PFSK-1 (cell line): Measurements from ENCODE around the gene SCAMP2.

Source experiments
- FOXP2 ChIP-seq: optimal IDR thresholded peaks from 2 replicates; pipeline ENCODE3; 2011; ENCODE audit warnings: borderline replicate concordance, control low read depth, inconsistent platforms; ENCODE audit not compliant: insufficient read depth; ENCODE audit errors: extremely low read length, extremely low read depth
- POLR2AphosphoS5 ChIP-seq: IDR thresholded peaks from 2 replicates; pipeline ENCODE4 v1.6.1; 2012; ENCODE audit warnings: low read depth, mild to moderate bottlenecking, control low read depth, low read length, moderate library complexity
- SIN3A ChIP-seq: IDR thresholded peaks from 2 replicates; pipeline ENCODE4 v1.6.1; 2012; ENCODE audit warnings: mild to moderate bottlenecking, low read length, moderate library complexity, borderline replicate concordance; ENCODE audit not compliant: insufficient read depth
- TAF1 ChIP-seq: IDR thresholded peaks from 2 replicates; pipeline ENCODE4 v1.6.1; 2012; ENCODE audit warnings: low read length, control low read depth, borderline replicate concordance; ENCODE audit not compliant: insufficient read depth
- TF ChIP-seq, protein P1 (sequence below), 2 experiments: IDR thresholded peaks; 2 replicates each; pipeline versions ENCODE4 v1.6.1 to v1.8.0; 2011 to 2012; ENCODE audit warnings: low read depth in 2 of 2, low read length in 2 of 2, control low read depth in 1 of 2, inconsistent platforms in 1 of 2, mild to moderate bottlenecking in 1 of 2, moderate library complexity in 1 of 2; ENCODE audit not compliant: insufficient read depth in 1 of 2

Gene SCAMP2

GRCh38 chr15:74828835-74829234 is 44.3 kb downstream of the SCAMP2 start:
- no peak for TF ChIP-seq FOXP2
- TF ChIP-seq TAF1 = no peak
- TF ChIP-seq SIN3A = no peak
- no peak for TF ChIP-seq POLR2AphosphoS5

DNA sequence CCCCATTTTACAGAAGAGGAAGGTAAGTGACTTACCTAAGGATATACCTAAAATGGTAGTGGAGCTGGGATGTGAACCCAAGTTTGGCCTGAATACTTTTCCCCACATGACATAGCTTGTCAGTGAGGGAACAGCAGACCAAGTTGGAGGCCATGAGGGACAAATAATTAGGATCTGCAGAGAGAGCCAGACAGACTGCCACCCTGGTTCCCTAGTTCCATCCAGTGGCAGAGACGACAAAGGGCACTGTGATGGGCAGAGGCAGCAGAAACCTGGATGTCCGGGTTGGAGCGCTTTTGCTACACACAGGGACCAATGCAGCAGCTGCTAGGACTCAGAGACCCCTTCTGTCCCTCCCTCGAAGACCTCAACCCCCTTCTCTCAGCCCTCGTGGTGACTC is 45.6 kb downstream of the SCAMP2 start:
- TF ChIP-seq SIN3A (no peak), TAF1 (no peak), POLR2AphosphoS5 (no peak), FOXP2 (no peak)
- TF ChIP-seq, protein P1, sequence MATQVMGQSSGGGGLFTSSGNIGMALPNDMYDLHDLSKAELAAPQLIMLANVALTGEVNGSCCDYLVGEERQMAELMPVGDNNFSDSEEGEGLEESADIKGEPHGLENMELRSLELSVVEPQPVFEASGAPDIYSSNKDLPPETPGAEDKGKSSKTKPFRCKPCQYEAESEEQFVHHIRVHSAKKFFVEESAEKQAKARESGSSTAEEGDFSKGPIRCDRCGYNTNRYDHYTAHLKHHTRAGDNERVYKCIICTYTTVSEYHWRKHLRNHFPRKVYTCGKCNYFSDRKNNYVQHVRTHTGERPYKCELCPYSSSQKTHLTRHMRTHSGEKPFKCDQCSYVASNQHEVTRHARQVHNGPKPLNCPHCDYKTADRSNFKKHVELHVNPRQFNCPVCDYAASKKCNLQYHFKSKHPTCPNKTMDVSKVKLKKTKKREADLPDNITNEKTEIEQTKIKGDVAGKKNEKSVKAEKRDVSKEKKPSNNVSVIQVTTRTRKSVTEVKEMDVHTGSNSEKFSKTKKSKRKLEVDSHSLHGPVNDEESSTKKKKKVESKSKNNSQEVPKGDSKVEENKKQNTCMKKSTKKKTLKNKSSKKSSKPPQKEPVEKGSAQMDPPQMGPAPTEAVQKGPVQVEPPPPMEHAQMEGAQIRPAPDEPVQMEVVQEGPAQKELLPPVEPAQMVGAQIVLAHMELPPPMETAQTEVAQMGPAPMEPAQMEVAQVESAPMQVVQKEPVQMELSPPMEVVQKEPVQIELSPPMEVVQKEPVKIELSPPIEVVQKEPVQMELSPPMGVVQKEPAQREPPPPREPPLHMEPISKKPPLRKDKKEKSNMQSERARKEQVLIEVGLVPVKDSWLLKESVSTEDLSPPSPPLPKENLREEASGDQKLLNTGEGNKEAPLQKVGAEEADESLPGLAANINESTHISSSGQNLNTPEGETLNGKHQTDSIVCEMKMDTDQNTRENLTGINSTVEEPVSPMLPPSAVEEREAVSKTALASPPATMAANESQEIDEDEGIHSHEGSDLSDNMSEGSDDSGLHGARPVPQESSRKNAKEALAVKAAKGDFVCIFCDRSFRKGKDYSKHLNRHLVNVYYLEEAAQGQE (IDR thresholded peaks at IDR 0.05; ENCODE audit: insufficient read depth in 1 of 2, low read depth in 2 of 2, low read length in 2 of 2) = no peak

- TF ChIP-seq, protein P1 (IDR thresholded peaks at IDR 0.05; ENCODE audit: insufficient read depth in 1 of 2, low read depth in 2 of 2, low read length in 2 of 2) = no peak
- TF ChIP-seq TAF1 (no peak), FOXP2 (no peak), SIN3A (no peak), POLR2AphosphoS5 (no peak)
Measured at GRCh38 chr15:74826921-74827320, 46.2 kb downstream of the SCAMP2 start.

GRCh38 chr15:74826364-74826819 is 46.8 kb downstream of the SCAMP2 start, which contains the start of gene CPLX3:
CPLX3 (plus strand) TSS chr15:74826627; CDS start chr15:74826704, 77 bp downstream.
- TF ChIP-seq POLR2AphosphoS5 = no peak
- TF ChIP-seq, protein P1 (IDR thresholded peaks at IDR 0.05; ENCODE audit: insufficient read depth in 1 of 2, low read depth in 2 of 2, low read length in 2 of 2) = peak; percentile 91 to 92

GRCh38 chr15:74825866-74826265 is 47.3 kb downstream of the SCAMP2 start:
- TF ChIP-seq FOXP2 (no peak), TAF1 (no peak), SIN3A (no peak), POLR2AphosphoS5 (no peak)
- TF ChIP-seq, protein P1 (IDR thresholded peaks at IDR 0.05; ENCODE audit: insufficient read depth in 1 of 2, low read depth in 2 of 2, low read length in 2 of 2) = no peak
